C4-2B (cell line): Measurements from ENCODE around the gene PRELP.

Source experiments
- H3K27ac ChIP-seq: fragments of 450-650 bp; 2 replicates; pipeline ENCODE4 v1.5.1; 2017
- ZFX ChIP-seq: fragments of 450-650 bp; IDR thresholded peaks from 2 replicates; pipeline ENCODE4 v1.6.1; 2017
- TF ChIP-seq, protein P1 (sequence below): fragments of 450-650 bp; conservative IDR thresholded peaks from 2 replicates; pipeline ENCODE4 v1.5.1; 2017; ENCODE audit warnings: mild to moderate bottlenecking

The PRELP gene

DNA sequence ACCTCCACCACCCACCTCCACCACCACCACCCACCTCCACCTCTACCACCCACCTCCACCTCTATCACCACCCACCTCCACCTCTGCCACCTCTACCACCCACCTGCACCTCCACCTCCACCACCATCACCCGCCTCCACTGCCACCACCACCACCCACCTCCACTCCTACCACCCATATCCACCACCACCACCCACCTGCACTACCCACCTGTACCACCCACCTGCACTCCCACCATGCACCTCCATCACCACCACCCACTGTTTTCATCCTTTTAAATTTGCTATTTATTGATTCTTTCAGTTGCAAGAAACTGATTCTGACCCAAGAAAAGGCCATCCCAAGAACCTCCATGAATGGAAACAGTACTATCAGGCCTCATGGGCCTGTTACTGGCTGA, 24.7 kb downstream of the PRELP start:
- H3K27ac ChIP-seq: no peak overlapping the region
- TF ChIP-seq, protein P1, sequence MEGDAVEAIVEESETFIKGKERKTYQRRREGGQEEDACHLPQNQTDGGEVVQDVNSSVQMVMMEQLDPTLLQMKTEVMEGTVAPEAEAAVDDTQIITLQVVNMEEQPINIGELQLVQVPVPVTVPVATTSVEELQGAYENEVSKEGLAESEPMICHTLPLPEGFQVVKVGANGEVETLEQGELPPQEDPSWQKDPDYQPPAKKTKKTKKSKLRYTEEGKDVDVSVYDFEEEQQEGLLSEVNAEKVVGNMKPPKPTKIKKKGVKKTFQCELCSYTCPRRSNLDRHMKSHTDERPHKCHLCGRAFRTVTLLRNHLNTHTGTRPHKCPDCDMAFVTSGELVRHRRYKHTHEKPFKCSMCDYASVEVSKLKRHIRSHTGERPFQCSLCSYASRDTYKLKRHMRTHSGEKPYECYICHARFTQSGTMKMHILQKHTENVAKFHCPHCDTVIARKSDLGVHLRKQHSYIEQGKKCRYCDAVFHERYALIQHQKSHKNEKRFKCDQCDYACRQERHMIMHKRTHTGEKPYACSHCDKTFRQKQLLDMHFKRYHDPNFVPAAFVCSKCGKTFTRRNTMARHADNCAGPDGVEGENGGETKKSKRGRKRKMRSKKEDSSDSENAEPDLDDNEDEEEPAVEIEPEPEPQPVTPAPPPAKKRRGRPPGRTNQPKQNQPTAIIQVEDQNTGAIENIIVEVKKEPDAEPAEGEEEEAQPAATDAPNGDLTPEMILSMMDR: no peak
- TF ChIP-seq ZFX: no peak

DNA sequence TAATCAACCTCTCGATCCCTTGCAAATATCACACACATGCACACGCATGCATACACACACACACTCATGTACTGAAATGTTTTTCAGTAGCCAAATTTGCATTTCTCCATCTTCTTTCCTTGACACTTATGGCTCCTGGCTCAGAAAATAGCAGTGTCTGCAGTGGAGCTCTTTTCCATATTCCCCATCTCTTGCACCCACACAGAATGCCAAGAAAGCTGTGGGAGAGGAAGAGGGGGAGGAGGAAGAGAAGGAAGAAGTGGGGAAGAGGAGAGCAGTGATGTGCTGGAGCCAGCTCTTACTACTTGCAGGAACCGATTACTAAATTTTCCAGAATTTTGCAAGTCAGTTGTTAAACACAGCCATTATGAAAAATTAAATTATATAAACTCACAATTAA, 28.2 kb downstream of the PRELP start:
- H3K27ac ChIP-seq: no peak overlapping the region
- TF ChIP-seq, protein P1: no peak
- no peak for TF ChIP-seq ZFX

DNA sequence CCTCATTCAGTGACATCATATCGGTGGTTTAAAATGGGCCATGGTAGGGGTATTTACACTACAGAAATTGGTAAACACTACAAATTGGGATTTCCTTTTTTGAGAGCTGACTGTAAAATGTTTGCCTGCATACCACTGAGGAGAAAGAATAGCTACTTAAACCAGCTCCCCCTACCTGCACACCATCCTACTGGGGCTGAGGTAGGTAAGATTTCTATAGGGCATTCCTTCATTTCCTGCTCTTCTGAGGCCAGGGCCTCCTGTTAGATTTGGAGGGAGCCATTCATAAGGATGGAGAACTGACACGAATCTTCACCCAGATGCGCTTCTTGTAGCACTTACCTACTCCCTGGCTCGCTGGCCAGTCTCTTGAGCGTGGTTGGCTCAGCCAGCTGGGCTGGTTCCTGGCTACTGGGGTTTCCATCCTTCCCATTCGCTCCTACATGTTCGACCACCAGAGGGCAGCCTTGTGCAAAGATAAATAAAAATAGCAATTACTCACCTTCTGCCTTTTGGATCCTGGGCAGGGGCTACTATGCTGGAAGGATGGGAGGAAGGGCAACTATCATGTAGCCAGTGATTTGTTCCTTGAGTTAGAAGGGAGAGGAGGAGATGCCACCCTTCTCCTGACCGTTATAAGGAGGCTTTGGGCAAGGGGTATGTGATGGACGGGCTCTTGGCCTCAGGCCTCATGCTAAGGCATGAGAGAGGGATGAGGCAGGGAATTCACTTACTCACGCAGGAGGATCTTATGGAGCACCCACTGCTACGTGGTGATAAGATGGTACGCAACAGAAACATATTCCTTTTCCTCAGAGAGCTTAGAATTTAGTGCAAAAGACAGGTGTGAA, 29.0 kb downstream of the PRELP start:
- no peak for TF ChIP-seq ZFX
- TF ChIP-seq, protein P1: peak; percentile 87
- H3K27ac ChIP-seq: no peak overlapping the region

DNA sequence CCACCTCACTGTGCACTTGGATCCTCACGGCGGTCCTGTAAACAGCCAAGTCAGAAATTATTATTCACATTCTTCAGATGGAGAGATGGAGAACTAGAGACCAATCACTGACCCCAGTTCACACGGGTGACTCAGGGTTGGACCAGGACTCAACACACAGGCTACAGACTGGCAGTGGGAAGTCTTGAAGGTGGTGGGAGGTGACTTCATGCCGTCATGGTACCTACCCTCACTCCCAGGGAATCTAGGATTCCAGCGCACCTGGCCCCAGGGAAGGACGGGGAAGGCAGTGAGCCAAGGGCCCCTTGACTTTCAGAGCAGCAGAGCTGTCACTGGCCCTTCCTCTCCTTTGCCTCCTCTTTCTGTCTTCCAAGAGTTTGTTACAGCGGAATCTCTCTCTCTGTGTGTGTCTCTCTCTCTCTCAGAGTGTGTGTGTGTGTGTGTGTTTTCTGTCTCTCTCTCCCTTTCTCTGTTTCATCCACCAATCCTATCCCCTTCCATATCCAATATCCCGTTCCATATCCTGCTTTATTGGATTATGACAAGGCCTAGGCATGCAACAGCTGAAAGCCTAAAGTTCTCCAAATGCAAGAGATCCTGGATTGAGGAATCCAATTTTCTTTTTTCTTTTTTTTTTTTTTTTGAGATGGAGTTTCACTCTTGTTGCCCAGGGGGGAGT, 30.1 kb downstream of the PRELP start:
- no peak overlapping the region for H3K27ac ChIP-seq
- TF ChIP-seq, protein P1: no peak
- TF ChIP-seq ZFX: no peak

DNA sequence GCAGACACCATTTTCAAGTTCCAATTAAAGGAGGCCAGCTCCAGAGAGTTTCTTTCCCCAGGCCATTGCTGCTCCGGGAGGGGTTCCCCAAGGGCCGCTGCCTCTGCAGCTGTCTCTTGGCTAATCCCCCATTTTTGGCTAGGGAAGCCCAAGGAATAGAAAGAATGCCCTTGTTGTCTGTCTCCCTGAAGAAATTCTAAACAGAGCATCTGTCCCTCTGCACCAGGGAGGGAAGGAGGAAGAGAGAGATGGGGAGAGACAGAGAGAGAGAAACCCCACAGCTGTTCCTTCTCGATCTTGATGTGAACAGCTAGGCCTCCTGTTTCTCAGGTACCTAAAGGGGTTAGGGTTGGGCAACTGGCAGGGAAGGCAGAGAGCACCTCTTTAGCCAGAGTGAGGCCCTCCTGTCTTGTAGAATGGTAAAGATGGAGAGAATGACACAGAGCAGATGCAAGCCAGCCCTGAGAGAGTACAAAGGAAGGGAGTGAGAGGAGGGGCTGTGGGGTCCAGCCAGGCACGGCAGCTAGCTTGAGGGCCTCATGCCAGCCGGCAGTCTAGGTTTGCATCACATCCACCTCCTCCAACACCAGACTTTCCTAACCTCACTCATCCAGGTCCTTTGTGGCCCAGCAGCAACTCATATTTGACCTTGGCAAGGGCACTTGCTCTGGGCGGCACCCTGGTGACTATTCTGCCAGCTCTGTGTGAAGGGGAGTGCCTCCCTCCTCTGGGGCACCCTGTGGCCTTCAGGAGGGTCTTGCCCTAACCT, 31.4 kb downstream of the PRELP start:
- no peak overlapping the region for H3K27ac ChIP-seq
- TF ChIP-seq, protein P1: no peak
- TF ChIP-seq ZFX: no peak

DNA sequence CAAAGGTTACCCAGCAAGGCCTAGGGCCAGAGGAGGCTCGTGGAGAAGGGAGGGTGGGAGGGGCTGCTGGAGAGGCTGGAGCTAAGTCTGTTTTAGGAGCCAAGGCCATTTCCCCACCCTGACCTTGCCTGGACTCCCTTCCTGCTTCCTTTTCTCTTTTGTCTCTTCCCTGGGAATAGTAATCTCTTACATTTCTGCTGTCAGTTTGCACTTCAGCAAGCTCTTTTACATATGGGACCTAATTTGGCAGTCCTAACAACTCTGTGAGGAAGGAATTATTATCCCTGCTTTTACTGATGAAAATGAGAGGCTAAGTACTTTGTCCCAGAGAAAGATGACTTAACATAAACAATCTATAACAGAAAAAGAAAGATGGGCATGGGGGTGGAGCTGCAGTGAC, 32.2 kb downstream of the PRELP start:
- TF ChIP-seq ZFX: no peak
- TF ChIP-seq, protein P1: no peak
- no peak overlapping the region for H3K27ac ChIP-seq
